ENCODE data around the gene FAM184B.
"Not testable (repeated sequence)": the region's sequence is repeated elsewhere in the genome, so short reads cannot be mapped to it uniquely, and the experiment has no call there.

DNA sequence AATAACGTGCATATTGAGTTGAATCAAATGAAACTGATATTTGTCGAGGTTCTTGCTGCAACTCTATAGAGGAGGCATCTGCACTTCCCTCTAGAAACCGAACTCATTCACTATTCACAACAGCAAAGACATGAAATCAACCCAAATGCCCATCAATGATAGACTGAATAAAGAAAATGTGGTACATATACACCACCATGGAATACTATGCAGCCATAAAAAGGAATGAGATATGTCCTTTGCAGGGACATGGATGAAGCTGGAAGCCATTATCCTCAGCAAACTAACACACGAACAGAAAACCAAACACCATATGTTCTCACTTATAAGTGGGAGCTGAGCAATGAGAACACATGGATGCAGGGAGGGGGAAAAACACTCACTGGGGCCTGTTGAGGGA is 96.8 kb downstream of the FAM184B start:
- TF ChIP-seq, protein P1, sequence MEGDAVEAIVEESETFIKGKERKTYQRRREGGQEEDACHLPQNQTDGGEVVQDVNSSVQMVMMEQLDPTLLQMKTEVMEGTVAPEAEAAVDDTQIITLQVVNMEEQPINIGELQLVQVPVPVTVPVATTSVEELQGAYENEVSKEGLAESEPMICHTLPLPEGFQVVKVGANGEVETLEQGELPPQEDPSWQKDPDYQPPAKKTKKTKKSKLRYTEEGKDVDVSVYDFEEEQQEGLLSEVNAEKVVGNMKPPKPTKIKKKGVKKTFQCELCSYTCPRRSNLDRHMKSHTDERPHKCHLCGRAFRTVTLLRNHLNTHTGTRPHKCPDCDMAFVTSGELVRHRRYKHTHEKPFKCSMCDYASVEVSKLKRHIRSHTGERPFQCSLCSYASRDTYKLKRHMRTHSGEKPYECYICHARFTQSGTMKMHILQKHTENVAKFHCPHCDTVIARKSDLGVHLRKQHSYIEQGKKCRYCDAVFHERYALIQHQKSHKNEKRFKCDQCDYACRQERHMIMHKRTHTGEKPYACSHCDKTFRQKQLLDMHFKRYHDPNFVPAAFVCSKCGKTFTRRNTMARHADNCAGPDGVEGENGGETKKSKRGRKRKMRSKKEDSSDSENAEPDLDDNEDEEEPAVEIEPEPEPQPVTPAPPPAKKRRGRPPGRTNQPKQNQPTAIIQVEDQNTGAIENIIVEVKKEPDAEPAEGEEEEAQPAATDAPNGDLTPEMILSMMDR (IDR thresholded peaks at IDR 0.05): not testable (repeated sequence)
- not testable (repeated sequence) for TF ChIP-seq EP300 (IDR thresholded peaks at IDR 0.05)
